ENCODE data around the gene BARHL1. TPM values are rescaled to one million over a fixed set of nuclear protein-coding genes. Genes with fewer than 3 reads are reported as not detected.
"Not testable (repeated sequence)": the region's sequence is repeated elsewhere in the genome, so short reads cannot be mapped to it uniquely, and the experiment has no call there.

The BARHL1 gene
- total and polyA plus RNA-seq, 2 donors (not counting 1 experiment from before 2014, with no cell fraction given) = not detected

DNA sequence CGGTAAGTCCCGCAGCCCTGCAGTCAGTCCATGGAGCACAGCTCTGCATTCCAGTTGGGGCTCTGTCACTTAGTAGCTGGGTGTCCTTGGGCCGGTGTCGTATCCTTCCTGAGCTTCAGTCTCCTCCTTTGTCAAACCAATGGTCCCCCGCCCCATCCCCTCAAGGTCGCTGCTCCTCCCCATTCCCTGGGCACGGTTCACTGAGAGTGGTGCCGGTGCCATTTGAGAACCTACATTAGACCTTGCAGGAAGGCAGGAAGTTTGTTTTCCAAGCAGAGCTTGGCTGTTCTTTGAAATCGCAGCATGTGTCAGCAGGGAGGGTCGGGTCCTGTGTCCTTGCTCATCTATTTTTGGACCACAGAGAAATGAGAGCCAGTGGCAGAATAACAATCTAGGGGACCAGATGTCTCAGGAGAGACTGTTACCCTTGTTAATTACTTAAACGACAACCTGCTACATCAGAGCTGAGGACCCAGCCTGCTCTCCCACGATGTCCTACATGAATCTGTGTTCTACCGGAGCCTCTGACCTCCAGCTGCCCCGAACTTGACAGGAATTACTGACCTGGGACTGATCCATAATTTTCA lies 21.7 kb upstream of the BARHL1 start:
- Histone ChIP-seq H3K4me3 (replicated peaks in 1 of 4; ENCODE audit: control extremely low read depth in 1 of 4, insufficient read depth in 1 of 4, low read depth in 3 of 4, low read length in 4 of 4) (no peak overlapping the region), H3K4me1 (ENCODE audit: control insufficient read depth, extremely low read depth, insufficient read depth, low read length) (no peaks in the 10 kb centered on the region), H3K9ac (ENCODE audit: insufficient read depth, low read length) (no peak overlapping the region), H4K20me1 (ENCODE audit: control insufficient read depth, extremely low read depth, insufficient read depth, low read length) (no peaks in the 10 kb centered on the region), H3K27me3 (ENCODE audit: control insufficient read depth, insufficient read depth, low read length) (peaks cover 10% of the 10 kb centered on the region), H3K36me3 (ENCODE audit: control insufficient read depth, insufficient read depth, low read length) (no peaks in the 10 kb centered on the region), H3K4me2 (ENCODE audit: extremely low read depth, insufficient read depth, low read length) (no peak overlapping the region), H3K27ac (ENCODE audit: insufficient read depth, low read length) (no peak overlapping the region), H3K79me2 (ENCODE audit: control insufficient read depth, insufficient read depth, low read length) (no peaks in the 10 kb centered on the region), H3K9me3 (ENCODE audit: control insufficient read depth, insufficient read depth, low read depth, low read length) (no peaks in the 10 kb centered on the region), H2AFZ (ENCODE audit: low read length) (no peak overlapping the region)
- no peak for TF ChIP-seq EZH2 (IDR thresholded peaks at IDR 0.05; ENCODE audit: low read length, missing control alignments)
- TF ChIP-seq, protein P1, sequence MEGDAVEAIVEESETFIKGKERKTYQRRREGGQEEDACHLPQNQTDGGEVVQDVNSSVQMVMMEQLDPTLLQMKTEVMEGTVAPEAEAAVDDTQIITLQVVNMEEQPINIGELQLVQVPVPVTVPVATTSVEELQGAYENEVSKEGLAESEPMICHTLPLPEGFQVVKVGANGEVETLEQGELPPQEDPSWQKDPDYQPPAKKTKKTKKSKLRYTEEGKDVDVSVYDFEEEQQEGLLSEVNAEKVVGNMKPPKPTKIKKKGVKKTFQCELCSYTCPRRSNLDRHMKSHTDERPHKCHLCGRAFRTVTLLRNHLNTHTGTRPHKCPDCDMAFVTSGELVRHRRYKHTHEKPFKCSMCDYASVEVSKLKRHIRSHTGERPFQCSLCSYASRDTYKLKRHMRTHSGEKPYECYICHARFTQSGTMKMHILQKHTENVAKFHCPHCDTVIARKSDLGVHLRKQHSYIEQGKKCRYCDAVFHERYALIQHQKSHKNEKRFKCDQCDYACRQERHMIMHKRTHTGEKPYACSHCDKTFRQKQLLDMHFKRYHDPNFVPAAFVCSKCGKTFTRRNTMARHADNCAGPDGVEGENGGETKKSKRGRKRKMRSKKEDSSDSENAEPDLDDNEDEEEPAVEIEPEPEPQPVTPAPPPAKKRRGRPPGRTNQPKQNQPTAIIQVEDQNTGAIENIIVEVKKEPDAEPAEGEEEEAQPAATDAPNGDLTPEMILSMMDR (conservative IDR thresholded peaks at IDR 0.05 in 1 of 2, IDR thresholded peaks at IDR 0.05 in 1 of 2; ENCODE audit: low read depth in 1 of 2, low read length in 2 of 2) = no peak
- no peak for DNase-seq (ENCODE audit: low read depth in 2 of 2)

DNA sequence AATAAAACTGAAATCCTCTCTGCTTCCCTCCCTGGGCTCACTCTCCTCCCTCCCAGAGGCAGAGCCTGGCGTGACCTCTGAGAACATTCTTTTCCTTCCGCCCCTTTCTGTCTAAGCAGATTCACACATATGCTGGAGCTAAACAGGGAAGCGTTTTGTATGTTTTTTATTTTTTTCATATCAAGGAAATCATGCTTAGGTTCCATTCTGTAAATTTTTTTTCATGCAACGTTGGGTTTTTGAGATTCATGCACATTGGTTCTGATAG lies 20.2 kb upstream of the BARHL1 start:
- Histone ChIP-seq H4K20me1 (ENCODE audit: control insufficient read depth, extremely low read depth, insufficient read depth, low read length) (no peaks in the 10 kb centered on the region), H3K4me1 (ENCODE audit: control insufficient read depth, extremely low read depth, insufficient read depth, low read length) (no peaks in the 10 kb centered on the region), H3K4me3 (replicated peaks in 1 of 4; ENCODE audit: control extremely low read depth in 1 of 4, insufficient read depth in 1 of 4, low read depth in 3 of 4, low read length in 4 of 4) (no peak overlapping the region), H3K9ac (ENCODE audit: insufficient read depth, low read length) (no peak overlapping the region), H3K9me3 (ENCODE audit: control insufficient read depth, insufficient read depth, low read depth, low read length) (no peaks in the 10 kb centered on the region), H3K36me3 (ENCODE audit: control insufficient read depth, insufficient read depth, low read length) (no peaks in the 10 kb centered on the region), H3K79me2 (ENCODE audit: control insufficient read depth, insufficient read depth, low read length) (no peaks in the 10 kb centered on the region), H3K27me3 (ENCODE audit: control insufficient read depth, insufficient read depth, low read length) (peaks cover 10% of the 10 kb centered on the region), H2AFZ (ENCODE audit: low read length) (no peak overlapping the region), H3K4me2 (ENCODE audit: extremely low read depth, insufficient read depth, low read length) (no peak overlapping the region), H3K27ac (ENCODE audit: insufficient read depth, low read length) (no peak overlapping the region)
- no peak for DNase-seq (ENCODE audit: low read depth in 2 of 2)
- TF ChIP-seq, protein P1 (conservative IDR thresholded peaks at IDR 0.05 in 1 of 2, IDR thresholded peaks at IDR 0.05 in 1 of 2; ENCODE audit: low read depth in 1 of 2, low read length in 2 of 2) = no peak
- no peak for TF ChIP-seq EZH2 (IDR thresholded peaks at IDR 0.05; ENCODE audit: low read length, missing control alignments)

- no peak overlapping the region for H3K4me3 ChIP-seq (replicated peaks in 1 of 4; ENCODE audit: control extremely low read depth in 1 of 4, insufficient read depth in 1 of 4, low read depth in 3 of 4, low read length in 4 of 4)
- no peaks in the 10 kb centered on the region for H3K79me2 ChIP-seq (ENCODE audit: control insufficient read depth, insufficient read depth, low read length)
- H2AFZ ChIP-seq (ENCODE audit: low read length) = no peak overlapping the region
- TF ChIP-seq EZH2 (IDR thresholded peaks at IDR 0.05; ENCODE audit: low read length, missing control alignments) = no peak
- TF ChIP-seq, protein P1 (conservative IDR thresholded peaks at IDR 0.05 in 1 of 2, IDR thresholded peaks at IDR 0.05 in 1 of 2; ENCODE audit: low read depth in 1 of 2, low read length in 2 of 2) = no peak
- H3K4me2 ChIP-seq (ENCODE audit: extremely low read depth, insufficient read depth, low read length) = no peak overlapping the region
- no peak overlapping the region for H3K9ac ChIP-seq (ENCODE audit: insufficient read depth, low read length)
- no peaks in the 10 kb centered on the region for H3K4me1 ChIP-seq (ENCODE audit: control insufficient read depth, extremely low read depth, insufficient read depth, low read length)
- H4K20me1 ChIP-seq (ENCODE audit: control insufficient read depth, extremely low read depth, insufficient read depth, low read length) = no peaks in the 10 kb centered on the region
- no peak for DNase-seq (ENCODE audit: low read depth in 2 of 2)
- H3K27me3 ChIP-seq (ENCODE audit: control insufficient read depth, insufficient read depth, low read length) = peaks cover 10% of the 10 kb centered on the region
- no peak overlapping the region for H3K27ac ChIP-seq (ENCODE audit: insufficient read depth, low read length)
- no peaks in the 10 kb centered on the region for H3K9me3 ChIP-seq (ENCODE audit: control insufficient read depth, insufficient read depth, low read depth, low read length)
- no peaks in the 10 kb centered on the region for H3K36me3 ChIP-seq (ENCODE audit: control insufficient read depth, insufficient read depth, low read length)
These were observed 17.9 kb upstream of the BARHL1 start for GRCh38 chr9:132564526-132564925.

DNA sequence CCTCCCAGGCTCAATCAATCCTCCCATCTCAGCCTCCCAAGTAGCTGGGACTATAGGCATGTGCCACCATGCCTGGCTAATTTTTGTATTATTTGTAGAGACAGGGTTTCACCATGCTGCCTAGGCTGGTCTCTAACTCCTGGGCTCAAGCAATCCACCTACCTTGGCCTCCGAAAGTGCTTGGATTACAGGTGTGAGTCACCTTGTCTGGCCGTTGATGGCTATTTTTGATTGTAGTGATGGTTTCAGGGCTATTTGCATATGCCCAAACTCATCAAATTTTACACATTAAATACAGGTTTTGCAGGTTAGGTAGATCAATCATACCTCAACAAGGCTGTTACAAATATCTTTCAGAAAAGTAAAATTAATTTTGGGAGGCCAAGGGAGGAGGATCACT lies 13.6 kb upstream of the BARHL1 start:
- not testable (repeated sequence) for H4K20me1 ChIP-seq (ENCODE audit: control insufficient read depth, extremely low read depth, insufficient read depth, low read length); H3K36me3 ChIP-seq (ENCODE audit: control insufficient read depth, insufficient read depth, low read length); H3K4me1 ChIP-seq (ENCODE audit: control insufficient read depth, extremely low read depth, insufficient read depth, low read length); DNase-seq (ENCODE audit: low read depth in 2 of 2); H3K4me3 ChIP-seq (replicated peaks in 1 of 4; ENCODE audit: control extremely low read depth in 1 of 4, insufficient read depth in 1 of 4, low read depth in 3 of 4, low read length in 4 of 4); H2AFZ ChIP-seq (ENCODE audit: low read length); H3K4me2 ChIP-seq (ENCODE audit: extremely low read depth, insufficient read depth, low read length); H3K9ac ChIP-seq (ENCODE audit: insufficient read depth, low read length); H3K27me3 ChIP-seq (ENCODE audit: control insufficient read depth, insufficient read depth, low read length); H3K79me2 ChIP-seq (ENCODE audit: control insufficient read depth, insufficient read depth, low read length); H3K27ac ChIP-seq (ENCODE audit: insufficient read depth, low read length); H3K9me3 ChIP-seq (ENCODE audit: control insufficient read depth, insufficient read depth, low read depth, low read length)

All from fibroblast of lung (primary cell).